ENCODE measurements around the gene PAFAH2.

GRCh38 chr1:25958465-25958864, 39.4 kb downstream of the PAFAH2 start:
- TF ChIP-seq ZNF274 (IDR thresholded peaks at IDR 0.05; ENCODE audit: low read length) (no peak), ZNF274 (tag by site-specific recombination; IDR thresholded peaks at IDR 0.05; ENCODE audit: borderline replicate concordance) (no peak), ZNF558 (tag by site-specific recombination; IDR thresholded peaks at IDR 0.05) (no peak), CTCF (tag by site-specific recombination; IDR thresholded peaks at IDR 0.05) (no peak), PATZ1 (tag by site-specific recombination; IDR thresholded peaks at IDR 0.05) (no peak), ZNF211 (tag by site-specific recombination; IDR thresholded peaks at IDR 0.05; ENCODE audit: low read depth) (no peak), PBX3 (CRISPR knock-in tag; IDR thresholded peaks at IDR 0.05) (no peak), ZNF488 (tag by site-specific recombination; IDR thresholded peaks at IDR 0.05) (no peak), ZNF530 (tag by site-specific recombination; IDR thresholded peaks at IDR 0.05; ENCODE audit: low read depth) (no peak), KLF10 (tag by site-specific recombination; IDR thresholded peaks at IDR 0.05) (no peak)
